ENCODE measurements around the gene NINJ2.

NINJ2 gene

DNA sequence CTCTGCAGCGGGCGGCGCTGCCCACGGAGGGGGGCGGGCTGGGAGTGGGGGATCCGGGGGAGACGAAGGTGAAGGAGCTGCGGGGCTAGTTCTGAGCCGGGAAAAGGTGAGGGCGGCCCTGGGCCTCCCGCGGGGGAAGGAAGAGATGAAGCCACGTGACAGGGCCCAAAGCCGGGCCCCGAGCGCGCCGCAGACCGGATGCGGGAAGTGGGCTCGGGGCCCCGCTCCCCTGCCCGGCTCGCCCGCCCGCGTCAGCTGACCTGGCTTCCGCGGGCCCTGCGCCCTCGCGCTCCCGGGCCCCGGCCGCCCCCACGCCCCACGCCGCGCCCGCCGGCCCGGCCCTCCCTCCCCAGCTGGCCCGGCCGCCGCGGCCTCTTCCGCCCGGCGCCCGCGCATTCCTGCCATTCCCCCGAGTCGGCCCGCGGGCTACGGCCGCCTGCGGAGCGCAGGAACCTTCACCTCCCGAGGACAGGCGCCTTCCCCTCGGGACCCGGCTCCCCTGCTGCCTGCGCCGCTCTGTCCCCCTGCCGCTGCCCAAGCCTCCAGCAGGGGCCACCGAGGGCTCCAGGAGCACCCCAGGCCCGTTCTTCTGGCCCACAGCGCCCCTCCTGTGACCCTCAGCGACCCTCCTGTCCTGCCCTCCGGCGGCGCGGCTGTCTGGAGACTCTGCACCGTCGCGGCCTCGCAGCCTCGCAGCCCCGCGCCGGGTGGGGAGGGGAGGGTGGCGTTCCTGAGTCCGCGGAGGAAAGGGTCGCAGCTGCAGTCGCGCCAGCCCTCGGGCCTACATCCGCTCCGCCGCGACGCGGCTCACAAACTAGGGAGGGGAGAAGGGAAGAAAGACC, 20.4 kb downstream of the NINJ2 start:
- TF ChIP-seq, protein P1, sequence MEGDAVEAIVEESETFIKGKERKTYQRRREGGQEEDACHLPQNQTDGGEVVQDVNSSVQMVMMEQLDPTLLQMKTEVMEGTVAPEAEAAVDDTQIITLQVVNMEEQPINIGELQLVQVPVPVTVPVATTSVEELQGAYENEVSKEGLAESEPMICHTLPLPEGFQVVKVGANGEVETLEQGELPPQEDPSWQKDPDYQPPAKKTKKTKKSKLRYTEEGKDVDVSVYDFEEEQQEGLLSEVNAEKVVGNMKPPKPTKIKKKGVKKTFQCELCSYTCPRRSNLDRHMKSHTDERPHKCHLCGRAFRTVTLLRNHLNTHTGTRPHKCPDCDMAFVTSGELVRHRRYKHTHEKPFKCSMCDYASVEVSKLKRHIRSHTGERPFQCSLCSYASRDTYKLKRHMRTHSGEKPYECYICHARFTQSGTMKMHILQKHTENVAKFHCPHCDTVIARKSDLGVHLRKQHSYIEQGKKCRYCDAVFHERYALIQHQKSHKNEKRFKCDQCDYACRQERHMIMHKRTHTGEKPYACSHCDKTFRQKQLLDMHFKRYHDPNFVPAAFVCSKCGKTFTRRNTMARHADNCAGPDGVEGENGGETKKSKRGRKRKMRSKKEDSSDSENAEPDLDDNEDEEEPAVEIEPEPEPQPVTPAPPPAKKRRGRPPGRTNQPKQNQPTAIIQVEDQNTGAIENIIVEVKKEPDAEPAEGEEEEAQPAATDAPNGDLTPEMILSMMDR (IDR thresholded peaks at IDR 0.05): no peak

DNA sequence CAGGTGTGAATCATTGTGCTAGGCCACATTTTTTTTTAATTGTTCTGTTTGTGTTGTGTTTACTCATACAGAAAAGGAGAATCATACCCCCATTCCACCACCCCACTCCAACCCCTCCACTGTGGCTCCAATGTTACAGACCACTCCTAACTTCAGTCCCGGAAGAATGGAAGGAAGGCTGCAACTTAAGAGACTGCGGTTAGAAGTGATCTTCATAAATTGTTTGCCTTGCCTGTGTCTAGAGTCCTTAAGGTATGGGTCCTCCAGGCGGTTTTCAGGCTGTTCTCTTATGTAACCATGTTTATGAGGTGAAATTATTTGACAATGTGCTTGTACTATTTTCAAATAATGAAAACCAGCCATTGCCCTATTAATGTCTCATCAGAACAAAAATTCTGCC, 22.5 kb downstream of the NINJ2 start:
- TF ChIP-seq, protein P1 (IDR thresholded peaks at IDR 0.05): no peak

DNA sequence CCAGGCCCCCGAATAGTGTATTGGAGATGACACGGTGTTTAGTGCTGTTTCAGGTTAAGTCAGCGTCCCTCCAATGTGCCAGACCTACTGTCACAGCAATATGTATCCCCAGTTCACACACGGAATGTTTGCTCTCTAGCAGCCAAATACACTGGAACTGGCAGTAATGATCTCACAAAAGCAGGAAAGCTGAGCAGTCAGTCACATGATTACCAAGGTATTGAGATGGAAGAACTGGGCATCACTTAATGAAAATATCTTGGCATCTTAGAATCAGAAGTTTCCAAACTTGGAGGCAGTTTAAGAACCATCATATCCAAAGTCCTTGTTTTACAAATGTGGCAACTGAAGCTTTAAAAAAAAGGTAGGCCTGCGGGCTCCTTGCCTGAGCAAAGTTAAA, 23.3 kb downstream of the NINJ2 start:
- TF ChIP-seq, protein P1 (IDR thresholded peaks at IDR 0.05): no peak

DNA sequence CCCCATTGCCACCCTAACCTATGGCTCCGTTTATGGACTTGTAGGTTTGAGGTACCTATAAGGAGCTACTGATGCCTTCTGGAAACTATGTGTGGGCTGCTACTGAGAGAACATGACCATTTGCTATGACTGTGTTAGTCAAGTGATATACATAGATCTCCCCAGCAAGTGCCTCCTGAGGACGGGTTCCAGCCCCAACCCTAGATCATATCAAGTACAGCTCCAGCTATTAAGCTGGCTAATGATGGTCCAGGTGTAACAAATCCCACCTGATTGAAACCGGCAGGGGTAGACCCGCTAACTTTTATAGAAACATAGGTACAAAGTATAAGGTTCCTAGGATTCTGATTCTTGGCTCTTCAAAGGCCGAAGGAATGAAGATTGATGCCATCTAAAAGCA, 23.7 kb downstream of the NINJ2 start:
- TF ChIP-seq, protein P1 (IDR thresholded peaks at IDR 0.05): no peak

DNA sequence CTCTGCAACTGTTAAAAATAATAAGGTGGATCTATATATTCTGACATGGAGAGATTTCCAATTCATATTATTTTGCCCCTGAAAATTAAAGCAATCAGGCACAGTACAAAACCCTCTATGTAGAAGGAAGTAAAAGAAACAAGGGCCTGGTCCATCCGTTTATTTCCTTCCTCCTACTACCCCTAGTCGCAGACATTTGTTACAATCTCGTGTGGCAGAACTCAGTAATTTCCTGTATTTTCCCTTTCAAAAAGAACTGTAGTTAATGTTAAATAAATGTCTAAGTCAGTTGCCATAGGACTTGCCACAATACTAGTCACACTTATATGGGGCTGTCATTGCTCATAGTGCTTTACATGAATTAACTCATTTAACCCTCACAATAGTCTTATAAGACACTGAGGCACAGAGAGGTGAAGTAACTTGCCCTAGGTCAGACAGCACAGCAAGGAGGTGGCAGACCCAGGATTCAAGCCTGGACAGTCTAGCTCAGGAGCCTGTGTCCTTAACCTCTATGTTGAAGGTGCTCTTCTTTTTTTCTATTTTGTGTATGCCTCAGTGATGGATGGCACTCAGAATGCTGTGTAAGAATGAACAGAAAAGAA, 24.2 kb downstream of the NINJ2 start:
- TF ChIP-seq, protein P1 (IDR thresholded peaks at IDR 0.05): no peak

DNA sequence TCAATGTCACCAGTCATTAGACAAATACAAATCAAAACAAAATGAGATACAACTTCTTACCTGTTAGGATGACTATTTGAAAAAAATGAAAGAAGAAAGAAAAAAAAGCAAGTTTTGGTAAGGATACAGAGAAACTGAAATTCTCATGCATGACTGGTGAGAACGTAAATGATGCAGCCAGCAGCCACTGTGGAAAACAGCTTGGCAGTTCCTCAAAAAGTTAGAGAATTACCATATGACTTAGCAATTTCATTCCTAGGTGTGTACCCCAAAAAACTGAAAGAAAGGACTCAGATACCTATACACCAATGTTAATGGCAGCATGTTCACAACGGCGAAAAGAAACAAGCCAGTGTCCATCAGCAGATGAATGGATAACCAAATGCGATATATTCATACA, 26.6 kb downstream of the NINJ2 start:
- TF ChIP-seq, protein P1 (IDR thresholded peaks at IDR 0.05): no peak

DNA sequence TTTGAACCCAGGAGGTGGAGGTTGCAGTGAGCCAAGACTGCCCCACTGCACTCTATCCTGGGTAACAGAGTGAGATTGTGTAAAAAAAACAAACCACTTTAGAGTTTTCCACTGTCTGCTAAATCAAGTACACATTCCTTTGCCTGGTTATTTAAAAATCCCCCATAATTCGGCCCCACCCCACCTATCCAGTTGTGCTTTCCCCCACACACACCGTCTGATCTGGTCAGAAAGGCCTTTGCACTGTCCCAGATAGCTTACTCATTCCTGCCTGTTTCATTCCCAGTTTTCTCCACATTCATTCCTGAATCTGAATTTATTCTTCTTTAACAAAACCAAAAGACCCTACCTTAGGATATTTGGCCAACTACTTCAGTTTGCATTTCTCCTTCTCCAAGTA, 29.5 kb downstream of the NINJ2 start:
- TF ChIP-seq, protein P1 (IDR thresholded peaks at IDR 0.05): no peak
